ENCODE results near the gene CCDC69. TPM values are rescaled to one million over a fixed set of nuclear protein-coding genes. Genes with fewer than 3 reads are reported as not detected.

CCDC69 gene
- total RNA-seq, 1 donor from 2014 or later = 101 TPM

DNA sequence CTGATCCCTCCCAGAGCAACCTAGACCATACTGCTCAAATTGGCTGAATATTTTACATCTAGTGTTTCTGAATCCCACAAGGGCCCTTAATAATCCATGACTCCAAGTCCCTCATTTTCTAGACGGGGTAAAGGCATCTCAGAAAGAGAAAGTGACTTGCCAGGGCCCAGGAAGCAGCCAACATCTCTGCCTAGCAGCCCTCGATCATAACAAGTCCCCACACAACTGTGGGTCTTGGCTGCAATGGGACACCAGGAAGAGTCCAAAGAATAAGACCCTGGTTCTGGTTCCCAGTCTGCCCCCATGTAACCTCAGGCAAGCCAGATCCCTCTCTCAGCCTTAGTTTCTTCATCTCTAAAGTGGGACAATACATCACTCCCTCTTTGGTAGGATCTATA, 72.6 kb downstream of the CCDC69 start:
- peaks cover 24 to 44% of the 10 kb centered on the region in 2 donors for H3K4me1 ChIP-seq
- no peaks in the 10 kb centered on the region for H3K9me3 ChIP-seq
- TF ChIP-seq, protein P1, sequence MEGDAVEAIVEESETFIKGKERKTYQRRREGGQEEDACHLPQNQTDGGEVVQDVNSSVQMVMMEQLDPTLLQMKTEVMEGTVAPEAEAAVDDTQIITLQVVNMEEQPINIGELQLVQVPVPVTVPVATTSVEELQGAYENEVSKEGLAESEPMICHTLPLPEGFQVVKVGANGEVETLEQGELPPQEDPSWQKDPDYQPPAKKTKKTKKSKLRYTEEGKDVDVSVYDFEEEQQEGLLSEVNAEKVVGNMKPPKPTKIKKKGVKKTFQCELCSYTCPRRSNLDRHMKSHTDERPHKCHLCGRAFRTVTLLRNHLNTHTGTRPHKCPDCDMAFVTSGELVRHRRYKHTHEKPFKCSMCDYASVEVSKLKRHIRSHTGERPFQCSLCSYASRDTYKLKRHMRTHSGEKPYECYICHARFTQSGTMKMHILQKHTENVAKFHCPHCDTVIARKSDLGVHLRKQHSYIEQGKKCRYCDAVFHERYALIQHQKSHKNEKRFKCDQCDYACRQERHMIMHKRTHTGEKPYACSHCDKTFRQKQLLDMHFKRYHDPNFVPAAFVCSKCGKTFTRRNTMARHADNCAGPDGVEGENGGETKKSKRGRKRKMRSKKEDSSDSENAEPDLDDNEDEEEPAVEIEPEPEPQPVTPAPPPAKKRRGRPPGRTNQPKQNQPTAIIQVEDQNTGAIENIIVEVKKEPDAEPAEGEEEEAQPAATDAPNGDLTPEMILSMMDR (IDR thresholded peaks at IDR 0.05) = no peak
- H3K27ac ChIP-seq = peak overlapping the region; percentile 31 to 74
- DNase-seq (ENCODE audit: low spot score in 2 of 2) = no peak
- peak overlapping the region in 1 of 2 donors; percentile 26 for H3K4me3 ChIP-seq
- no peaks in the 10 kb centered on the region for H3K27me3 ChIP-seq
- intact Hi-C loops (cut with DNase I) = no loop called here
- H3K36me3 ChIP-seq = peaks cover 5 to 15% of the 10 kb centered on the region in 2 donors

DNA sequence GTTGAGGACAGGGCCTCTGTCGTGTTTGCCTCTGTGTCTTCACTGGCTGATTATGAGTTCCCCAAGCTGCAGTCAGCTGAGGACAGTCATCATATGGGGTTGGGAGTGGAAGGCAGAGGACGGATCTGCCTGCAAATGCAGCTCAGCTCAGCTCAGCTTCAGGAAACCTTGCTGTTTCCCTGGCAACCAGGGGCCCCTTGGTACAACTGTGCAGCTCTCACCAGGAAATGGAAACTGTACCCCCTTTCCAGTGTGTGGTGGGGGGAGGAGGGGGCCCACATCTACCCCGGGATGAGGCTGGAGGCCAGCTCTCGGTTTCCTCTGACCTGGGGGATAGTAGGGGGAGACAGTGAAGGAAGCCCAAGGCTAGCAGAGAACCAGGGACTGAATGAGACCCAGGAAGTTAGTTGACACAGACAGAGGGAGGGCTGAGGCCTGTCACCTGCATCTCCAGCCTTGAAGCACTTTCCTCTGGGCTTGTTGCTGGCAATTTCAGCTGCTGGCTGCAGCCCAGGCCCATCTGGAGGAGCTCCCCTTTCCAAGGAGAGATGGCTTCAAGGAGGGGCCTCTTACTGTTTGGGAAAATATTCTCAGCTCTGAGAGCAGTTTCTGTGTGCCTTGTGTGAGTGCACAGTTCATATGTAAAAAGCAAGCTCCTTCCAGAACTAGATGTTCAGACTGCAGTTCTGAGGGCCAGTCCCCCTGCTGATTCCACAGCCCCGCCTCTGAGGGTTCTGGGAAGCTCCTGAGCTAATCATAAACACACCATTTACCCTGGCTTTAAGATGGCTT, 73.2 kb downstream of the CCDC69 start:
- H3K4me1 ChIP-seq = peaks cover 23 to 47% of the 10 kb centered on the region in 2 donors

GRCh38 chr5:151148583-151148982, 75.3 kb downstream of the CCDC69 start:
- no peak overlapping the region for H3K27ac ChIP-seq
- intact Hi-C loops (cut with DNase I) = no loop called here
- TF ChIP-seq, protein P1 (IDR thresholded peaks at IDR 0.05) = no peak
- H3K27me3 ChIP-seq = no peaks in the 10 kb centered on the region
- peaks cover 10 to 34% of the 10 kb centered on the region in 2 donors for H3K36me3 ChIP-seq
- no peak overlapping the region for H3K4me3 ChIP-seq
- no peaks in the 10 kb centered on the region for H3K9me3 ChIP-seq
- H3K4me1 ChIP-seq = peaks cover 15 to 38% of the 10 kb centered on the region in 2 donors
- no peak for DNase-seq (ENCODE audit: low spot score in 2 of 2)

More for the DNA sequence above, 73.2 kb downstream of the CCDC69 start:
- intact Hi-C loops (cut with DNase I) = no loop called here
- DNase-seq (ENCODE audit: low spot score in 2 of 2) = no peak
- H3K27ac ChIP-seq = peak overlapping the region; percentile 31 to 74
- peak overlapping the region in 1 of 2 donors; percentile 26 for H3K4me3 ChIP-seq
- TF ChIP-seq, protein P1 (IDR thresholded peaks at IDR 0.05) = no peak
- peaks cover 5 to 21% of the 10 kb centered on the region in 2 donors for H3K36me3 ChIP-seq
- H3K27me3 ChIP-seq = no peaks in the 10 kb centered on the region
- H3K9me3 ChIP-seq = no peaks in the 10 kb centered on the region

GRCh38 chr5:151147033-151147432, 76.9 kb downstream of the CCDC69 start:
- Histone ChIP-seq H3K27ac (no peak overlapping the region), H3K27me3 (no peaks in the 10 kb centered on the region), H3K36me3 (peaks cover 10 to 39% of the 10 kb centered on the region in 2 donors), H3K9me3 (no peaks in the 10 kb centered on the region), H3K4me1 (peaks cover 14 to 42% of the 10 kb centered on the region in 2 donors), H3K4me3 (no peak overlapping the region)
- intact Hi-C loops (cut with DNase I) = no loop called here
- no peak for DNase-seq (ENCODE audit: low spot score in 2 of 2)
- TF ChIP-seq, protein P1 (IDR thresholded peaks at IDR 0.05) = no peak

- H3K4me1 ChIP-seq = peaks cover 7 to 42% of the 10 kb centered on the region in 2 donors
- H3K27ac ChIP-seq = no peak overlapping the region
- intact Hi-C loops (cut with DNase I) = no loop called here
- DNase-seq (ENCODE audit: low spot score in 2 of 2) = no peak
- TF ChIP-seq, protein P1 (IDR thresholded peaks at IDR 0.05) = no peak
- no peaks in the 10 kb centered on the region for H3K9me3 ChIP-seq
- no peak overlapping the region for H3K4me3 ChIP-seq
- no peaks in the 10 kb centered on the region for H3K27me3 ChIP-seq
- peaks cover 10 to 39% of the 10 kb centered on the region in 2 donors for H3K36me3 ChIP-seq
Observed at GRCh38 chr5:151146061-151146460, 77.8 kb downstream of the CCDC69 start.
